ENCODE data around the gene CSHL1.

Gene CSHL1

GRCh38 chr17:63941751-63942150 is 30.7 kb upstream of the CSHL1 start:
- TF ChIP-seq POU2F2 (IDR thresholded peaks at IDR 0.05; ENCODE audit: low read depth, low read length) (no peak), SPI1 (IDR thresholded peaks at IDR 0.05; ENCODE audit: low read depth, low read length) (no peak), TAF1 (IDR thresholded peaks at IDR 0.05; ENCODE audit: low read depth, low read length) (no peak), PAX5 (IDR thresholded peaks at IDR 0.05; ENCODE audit: insufficient read depth, low read length, severe bottlenecking) (no peak), POLR2A (IDR thresholded peaks at IDR 0.05; ENCODE audit: low read depth, low read length) (no peak), POLR2AphosphoS5 (IDR thresholded peaks at IDR 0.05; ENCODE audit: low read depth, low read length) (no peak)
- no peak for FAIRE-seq
- no peak for DNase-seq (ENCODE audit: insufficient read length, low spot score)

GRCh38 chr17:63941162-63941561 is 30.1 kb upstream of the CSHL1 start:
- FAIRE-seq: no peak
- no peak for DNase-seq (ENCODE audit: insufficient read length, low spot score)
- TF ChIP-seq POU2F2 (IDR thresholded peaks at IDR 0.05; ENCODE audit: low read depth, low read length) (no peak), PAX5 (IDR thresholded peaks at IDR 0.05; ENCODE audit: insufficient read depth, low read length, severe bottlenecking) (no peak), SPI1 (IDR thresholded peaks at IDR 0.05; ENCODE audit: low read depth, low read length) (no peak), TAF1 (IDR thresholded peaks at IDR 0.05; ENCODE audit: low read depth, low read length) (no peak), POLR2A (IDR thresholded peaks at IDR 0.05; ENCODE audit: low read depth, low read length) (no peak), POLR2AphosphoS5 (IDR thresholded peaks at IDR 0.05; ENCODE audit: low read depth, low read length) (no peak)

DNA sequence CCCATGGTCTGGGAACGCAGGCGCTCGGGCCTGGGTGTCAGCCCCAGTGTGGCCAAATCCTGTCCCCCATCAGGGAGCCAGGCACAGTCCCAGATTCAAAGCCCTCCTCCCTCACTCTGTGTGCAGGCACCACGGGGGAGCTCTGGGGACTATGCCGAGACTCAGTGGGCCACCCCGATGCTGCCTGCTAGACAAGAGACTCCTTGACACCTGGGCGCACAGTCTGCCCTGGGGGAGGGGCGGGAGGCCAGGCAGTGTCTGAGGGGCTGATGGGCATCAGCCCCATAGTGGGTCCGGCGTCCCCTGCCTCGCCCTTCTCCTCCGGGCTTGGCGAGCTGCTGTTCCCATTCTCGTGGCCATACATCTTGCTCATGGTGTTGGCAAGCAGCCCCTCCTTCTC is 29.5 kb upstream of the CSHL1 start:
- no peak for DNase-seq (ENCODE audit: insufficient read length, low spot score)
- no peak for TF ChIP-seq SPI1 (IDR thresholded peaks at IDR 0.05; ENCODE audit: low read depth, low read length)
- no peak for TF ChIP-seq PAX5 (IDR thresholded peaks at IDR 0.05; ENCODE audit: insufficient read depth, low read length, severe bottlenecking)
- no peak for TF ChIP-seq TAF1 (IDR thresholded peaks at IDR 0.05; ENCODE audit: low read depth, low read length)
- no peak for TF ChIP-seq POU2F2 (IDR thresholded peaks at IDR 0.05; ENCODE audit: low read depth, low read length)
- TF ChIP-seq POLR2A (IDR thresholded peaks at IDR 0.05; ENCODE audit: low read depth, low read length): no peak
- TF ChIP-seq POLR2AphosphoS5 (IDR thresholded peaks at IDR 0.05; ENCODE audit: low read depth, low read length): no peak
- FAIRE-seq: no peak

GRCh38 chr17:63939884-63940283 is 28.8 kb upstream of the CSHL1 start:
- FAIRE-seq (no peak), DNase-seq (ENCODE audit: insufficient read length, low spot score) (no peak)
- no peak for TF ChIP-seq POLR2A (IDR thresholded peaks at IDR 0.05; ENCODE audit: low read depth, low read length)
- TF ChIP-seq TAF1 (IDR thresholded peaks at IDR 0.05; ENCODE audit: low read depth, low read length): no peak

DNA sequence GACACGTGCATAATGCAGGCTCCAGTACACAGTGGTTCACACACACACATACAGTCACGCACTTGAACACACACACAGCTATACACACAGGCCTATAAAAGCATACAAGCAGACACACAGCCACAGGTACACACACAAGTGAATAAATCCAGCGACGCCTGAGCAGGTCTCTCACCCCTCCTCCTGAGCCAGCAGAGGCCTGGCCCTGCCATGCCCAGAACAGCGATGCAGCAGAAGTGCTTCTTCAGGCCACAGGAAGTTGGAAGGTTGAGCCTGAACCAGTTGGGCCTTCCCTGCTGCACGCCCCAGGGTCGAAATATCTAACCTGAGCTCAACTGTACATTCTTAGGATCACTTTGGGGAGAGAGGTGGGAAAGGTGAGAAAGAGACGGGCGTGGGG is 28.3 kb upstream of the CSHL1 start:
- FAIRE-seq (no peak), DNase-seq (ENCODE audit: insufficient read length, low spot score) (no peak)
- no peak for TF ChIP-seq POLR2AphosphoS5 (IDR thresholded peaks at IDR 0.05; ENCODE audit: low read depth, low read length)
- TF ChIP-seq POU2F2 (IDR thresholded peaks at IDR 0.05; ENCODE audit: low read depth, low read length): no peak

DNA sequence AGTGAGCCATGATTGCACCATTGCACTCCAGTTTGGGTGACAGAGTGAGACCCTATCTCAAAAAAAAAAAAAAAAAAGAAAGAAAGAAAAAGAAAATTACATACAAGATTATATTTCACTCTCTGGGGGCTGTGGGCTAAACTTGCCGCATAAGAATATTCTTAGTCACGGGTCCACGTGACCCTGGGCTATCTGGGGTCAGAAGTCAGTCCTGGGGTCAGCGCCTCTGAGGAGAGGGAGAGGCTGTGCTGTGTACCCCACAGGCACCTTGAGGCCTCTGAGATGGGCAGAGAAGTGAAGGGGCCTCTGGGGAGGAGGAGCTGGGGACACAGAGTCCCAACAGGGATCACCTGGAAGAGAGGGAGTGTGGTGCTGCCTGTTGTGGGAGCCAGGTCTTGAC is 26.9 kb upstream of the CSHL1 start:
- TF ChIP-seq PAX5 (IDR thresholded peaks at IDR 0.05; ENCODE audit: insufficient read depth, low read length, severe bottlenecking): no peak
- TF ChIP-seq POLR2AphosphoS5 (IDR thresholded peaks at IDR 0.05; ENCODE audit: low read depth, low read length): no peak
- TF ChIP-seq SPI1 (IDR thresholded peaks at IDR 0.05; ENCODE audit: low read depth, low read length): no peak
- TF ChIP-seq POU2F2 (IDR thresholded peaks at IDR 0.05; ENCODE audit: low read depth, low read length): no peak
- no peak for TF ChIP-seq TAF1 (IDR thresholded peaks at IDR 0.05; ENCODE audit: low read depth, low read length)
- no peak for TF ChIP-seq POLR2A (IDR thresholded peaks at IDR 0.05; ENCODE audit: low read depth, low read length)
- FAIRE-seq (no peak), DNase-seq (ENCODE audit: insufficient read length, low spot score) (no peak)

GRCh38 chr17:63937319-63937718 is 26.3 kb upstream of the CSHL1 start:
- FAIRE-seq (no peak), DNase-seq (ENCODE audit: insufficient read length, low spot score) (no peak)
- TF ChIP-seq POLR2A (IDR thresholded peaks at IDR 0.05; ENCODE audit: low read depth, low read length) (no peak), TAF1 (IDR thresholded peaks at IDR 0.05; ENCODE audit: low read depth, low read length) (no peak), SPI1 (IDR thresholded peaks at IDR 0.05; ENCODE audit: low read depth, low read length) (no peak), POLR2AphosphoS5 (IDR thresholded peaks at IDR 0.05; ENCODE audit: low read depth, low read length) (no peak), POU2F2 (IDR thresholded peaks at IDR 0.05; ENCODE audit: low read depth, low read length) (no peak), PAX5 (IDR thresholded peaks at IDR 0.05; ENCODE audit: insufficient read depth, low read length, severe bottlenecking) (no peak)

DNA sequence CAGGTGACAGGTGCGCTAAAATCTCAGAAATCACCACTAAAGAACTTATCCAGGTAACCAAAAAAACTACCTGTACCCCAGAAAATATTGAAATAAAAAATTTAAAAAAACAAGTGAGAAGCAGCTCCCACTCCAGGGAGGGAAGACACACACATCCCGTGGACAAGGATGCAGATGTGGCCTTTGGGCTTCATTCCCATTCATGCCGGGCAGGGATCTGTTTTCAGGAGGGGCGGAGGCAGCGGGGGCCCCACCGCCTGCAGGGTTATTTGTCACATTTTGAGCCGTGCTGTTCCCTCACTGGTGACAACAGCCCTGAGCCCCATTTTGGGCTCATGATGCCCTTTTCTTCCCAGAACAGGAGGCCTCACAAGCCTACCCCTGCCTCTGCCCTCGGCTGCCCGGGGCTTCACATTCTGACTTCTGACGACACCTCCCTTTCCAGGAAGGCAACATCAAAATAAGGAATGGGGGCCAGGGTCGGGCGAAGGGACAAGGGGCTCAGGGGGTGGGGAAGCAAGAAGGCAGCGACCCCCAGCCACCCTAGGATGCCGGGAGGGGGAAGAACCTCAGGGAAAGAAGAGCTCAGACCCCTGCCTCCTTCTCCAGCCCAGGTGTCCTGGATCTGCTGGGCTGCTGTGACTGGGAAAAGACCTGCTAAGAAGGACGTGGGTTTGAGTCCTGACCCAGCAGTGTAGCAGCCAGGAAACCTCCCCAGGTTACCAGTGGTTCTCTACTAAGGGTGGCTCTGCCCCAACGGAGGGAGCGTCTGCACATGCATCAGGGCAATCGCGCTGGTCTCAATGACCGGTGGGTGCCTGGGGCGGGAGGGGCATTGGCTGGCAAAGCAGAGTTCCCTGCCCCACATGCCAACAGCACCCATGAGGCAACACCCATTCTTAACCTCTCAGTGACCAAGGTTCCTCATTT is 23.4 kb upstream of the CSHL1 start:
- DNase-seq (ENCODE audit: insufficient read length, low spot score) (no peak), FAIRE-seq (peak; percentile 16)
- no peak for TF ChIP-seq POLR2AphosphoS5 (IDR thresholded peaks at IDR 0.05; ENCODE audit: low read depth, low read length)
- no peak for TF ChIP-seq POLR2A (IDR thresholded peaks at IDR 0.05; ENCODE audit: low read depth, low read length)
- no peak for TF ChIP-seq POU2F2 (IDR thresholded peaks at IDR 0.05; ENCODE audit: low read depth, low read length)
- no peak for TF ChIP-seq TAF1 (IDR thresholded peaks at IDR 0.05; ENCODE audit: low read depth, low read length)
- no peak for TF ChIP-seq SPI1 (IDR thresholded peaks at IDR 0.05; ENCODE audit: low read depth, low read length)
- no peak for TF ChIP-seq PAX5 (IDR thresholded peaks at IDR 0.05; ENCODE audit: insufficient read depth, low read length, severe bottlenecking)

DNA sequence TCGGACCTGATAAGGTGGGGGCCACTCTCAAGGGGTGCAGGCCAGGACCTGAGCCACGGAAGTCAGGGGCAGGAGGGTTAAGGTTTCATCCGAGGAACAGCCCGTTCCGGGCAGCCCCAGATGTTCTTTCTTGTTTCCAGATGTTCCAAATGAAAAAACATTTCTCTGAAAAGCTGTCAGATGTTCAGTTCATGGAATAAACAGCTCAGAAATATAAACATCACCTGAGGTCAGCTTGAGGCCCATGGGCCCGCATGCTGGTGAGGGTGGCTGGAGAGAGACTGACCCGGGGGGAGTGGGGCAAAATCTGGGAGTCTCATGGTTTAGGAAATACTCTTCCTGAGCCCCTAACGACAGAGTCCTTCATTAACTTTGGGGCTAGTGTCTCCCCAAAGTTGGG is 22.5 kb upstream of the CSHL1 start:
- FAIRE-seq (no peak), DNase-seq (ENCODE audit: insufficient read length, low spot score) (no peak)
- TF ChIP-seq TAF1 (IDR thresholded peaks at IDR 0.05; ENCODE audit: low read depth, low read length) (no peak), PAX5 (IDR thresholded peaks at IDR 0.05; ENCODE audit: insufficient read depth, low read length, severe bottlenecking) (no peak), POU2F2 (IDR thresholded peaks at IDR 0.05; ENCODE audit: low read depth, low read length) (no peak), POLR2A (IDR thresholded peaks at IDR 0.05; ENCODE audit: low read depth, low read length) (no peak), POLR2AphosphoS5 (IDR thresholded peaks at IDR 0.05; ENCODE audit: low read depth, low read length) (no peak), SPI1 (IDR thresholded peaks at IDR 0.05; ENCODE audit: low read depth, low read length) (no peak)

GRCh38 chr17:63932721-63933120 is 21.7 kb upstream of the CSHL1 start:
- no peak for FAIRE-seq

More at GRCh38 chr17:63932721-63933120, 21.7 kb upstream of the CSHL1 start:
- no peak for DNase-seq (ENCODE audit: insufficient read length, low spot score)
- TF ChIP-seq POLR2A (IDR thresholded peaks at IDR 0.05; ENCODE audit: low read depth, low read length) (no peak), TAF1 (IDR thresholded peaks at IDR 0.05; ENCODE audit: low read depth, low read length) (no peak), POU2F2 (IDR thresholded peaks at IDR 0.05; ENCODE audit: low read depth, low read length) (no peak), PAX5 (IDR thresholded peaks at IDR 0.05; ENCODE audit: insufficient read depth, low read length, severe bottlenecking) (no peak), POLR2AphosphoS5 (IDR thresholded peaks at IDR 0.05; ENCODE audit: low read depth, low read length) (no peak), SPI1 (IDR thresholded peaks at IDR 0.05; ENCODE audit: low read depth, low read length) (no peak)

Measured in GM12891 (cell line).